A673 (cell line): ENCODE data around the gene GNAQ.

Experiments
- EZH2 ChIP-seq: fragments of 200-600 bp; sonication (generic); IDR thresholded peaks from 2 replicates; pipeline ENCODE4 v1.6.1; 2017; ENCODE audit warnings: borderline replicate concordance, low read depth, mild to moderate bottlenecking, mixed read lengths, antibody characterized with exemption, low read length; ENCODE audit not compliant: poor library complexity, severe bottlenecking
- TF ChIP-seq, protein P1 (sequence below): fragments of 300-800, 200-600 bp; sonication (generic); conservative IDR thresholded peaks from 2 replicates; pipeline ENCODE4 v1.5.1; 2017; ENCODE audit warnings: low read depth, mild to moderate bottlenecking, antibody characterized with exemption, low read length, moderate library complexity, mixed read lengths

- TF ChIP-seq, protein P1, sequence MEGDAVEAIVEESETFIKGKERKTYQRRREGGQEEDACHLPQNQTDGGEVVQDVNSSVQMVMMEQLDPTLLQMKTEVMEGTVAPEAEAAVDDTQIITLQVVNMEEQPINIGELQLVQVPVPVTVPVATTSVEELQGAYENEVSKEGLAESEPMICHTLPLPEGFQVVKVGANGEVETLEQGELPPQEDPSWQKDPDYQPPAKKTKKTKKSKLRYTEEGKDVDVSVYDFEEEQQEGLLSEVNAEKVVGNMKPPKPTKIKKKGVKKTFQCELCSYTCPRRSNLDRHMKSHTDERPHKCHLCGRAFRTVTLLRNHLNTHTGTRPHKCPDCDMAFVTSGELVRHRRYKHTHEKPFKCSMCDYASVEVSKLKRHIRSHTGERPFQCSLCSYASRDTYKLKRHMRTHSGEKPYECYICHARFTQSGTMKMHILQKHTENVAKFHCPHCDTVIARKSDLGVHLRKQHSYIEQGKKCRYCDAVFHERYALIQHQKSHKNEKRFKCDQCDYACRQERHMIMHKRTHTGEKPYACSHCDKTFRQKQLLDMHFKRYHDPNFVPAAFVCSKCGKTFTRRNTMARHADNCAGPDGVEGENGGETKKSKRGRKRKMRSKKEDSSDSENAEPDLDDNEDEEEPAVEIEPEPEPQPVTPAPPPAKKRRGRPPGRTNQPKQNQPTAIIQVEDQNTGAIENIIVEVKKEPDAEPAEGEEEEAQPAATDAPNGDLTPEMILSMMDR = no peak
- no peak for TF ChIP-seq EZH2
Measured at GRCh38 chr9:77827104-77827784, 204.4 kb downstream of the GNAQ start.
